Astrocyte (in vitro differentiated cells and primary cell): ENCODE data around the gene TWF2. TPM values are rescaled to one million over a fixed set of nuclear protein-coding genes. Genes with fewer than 3 reads are reported as not detected.
A peak's percentile ranks its signal among the peaks of the same experiment; 100 is the strongest.

ENCODE experiments used
- DNase-seq: peaks from one replicate; pipeline ENCODE4 v3.0.0-alpha.2; 2010; ENCODE audit warnings: low read depth
- FAIRE-seq: peaks from 2 replicates; lab custom pipeline; 2011; peaks lifted over from hg19 to GRCh38; lab: Jason Lieb, UNC
- H2AFZ ChIP-seq: 2 replicates; pipeline ENCODE4 v1.6.0; 2012; ENCODE audit warnings: low read depth, low read length, inconsistent platforms
- H3K27ac ChIP-seq: 2 replicates; pipeline ENCODE4 v1.5.1; 2011; ENCODE audit warnings: low read depth, low read length, inconsistent platforms
- H3K27me3 ChIP-seq: 2 replicates; pipeline ENCODE4 v1.6.0; 2011; ENCODE audit warnings: low read length, inconsistent platforms; ENCODE audit not compliant: insufficient read depth
- H3K36me3 ChIP-seq: 2 replicates; pipeline ENCODE4 v1.5.1; 2011; ENCODE audit warnings: low read length, inconsistent platforms; ENCODE audit not compliant: insufficient read depth
- H3K4me1 ChIP-seq: 2 replicates; pipeline ENCODE4 v1.5.1; 2011; ENCODE audit warnings: low read length, inconsistent platforms; ENCODE audit not compliant: insufficient read depth
- H3K4me2 ChIP-seq: 2 replicates; pipeline ENCODE4 v1.6.0; 2012; ENCODE audit warnings: low read length, inconsistent platforms
- H3K4me3 ChIP-seq: 2 replicates; pipeline ENCODE4 v1.5.1; 2011; ENCODE audit warnings: low read depth, mild to moderate bottlenecking, low read length, inconsistent platforms; ENCODE audit not compliant: insufficient read depth
- H3K79me2 ChIP-seq: 2 replicates; pipeline ENCODE4 v1.6.0; 2012; ENCODE audit warnings: mild to moderate bottlenecking, low read length, inconsistent platforms; ENCODE audit not compliant: insufficient read depth
- H3K9ac ChIP-seq: 2 replicates; pipeline ENCODE4 v1.6.0; 2012; ENCODE audit warnings: mild to moderate bottlenecking, low read length, inconsistent platforms
- H3K9me3 ChIP-seq: 2 replicates; pipeline ENCODE4 v1.5.1; 2012; ENCODE audit warnings: low read depth, mild to moderate bottlenecking, low read length, inconsistent platforms; ENCODE audit not compliant: insufficient read depth
- H4K20me1 ChIP-seq: 2 replicates; pipeline ENCODE4 v1.6.0; 2012; ENCODE audit warnings: low read length, inconsistent platforms; ENCODE audit not compliant: insufficient read depth
- H3K27ac Mint-ChIP-seq: one replicate; pipeline ENCODE4 v1.8.0; 2021; ENCODE audit warnings: mild to moderate bottlenecking, mixed read lengths; ENCODE audit not compliant: unreplicated experiment
- H3K27me3 Mint-ChIP-seq: one replicate; pipeline ENCODE4 v1.8.0; 2021; ENCODE audit warnings: low read depth, mixed read lengths; ENCODE audit not compliant: unreplicated experiment
- H3K36me3 Mint-ChIP-seq: one replicate; pipeline ENCODE4 v1.8.0; 2021; ENCODE audit warnings: low read depth, mixed read lengths; ENCODE audit not compliant: unreplicated experiment
- H3K4me1 Mint-ChIP-seq: one replicate; pipeline ENCODE4 v1.8.0; 2021; ENCODE audit warnings: low read depth, mixed read lengths; ENCODE audit not compliant: unreplicated experiment
- H3K4me3 Mint-ChIP-seq: one replicate; pipeline ENCODE4 v1.8.0; 2021; ENCODE audit warnings: mild to moderate bottlenecking, moderate library complexity, mixed read lengths; ENCODE audit not compliant: unreplicated experiment
- H3K9me3 Mint-ChIP-seq: one replicate; pipeline ENCODE4 v1.8.0; 2021; ENCODE audit warnings: mild to moderate bottlenecking, mixed read lengths; ENCODE audit not compliant: unreplicated experiment
- CTCF ChIP-seq: IDR thresholded peaks from 2 replicates; pipeline ENCODE4 v1.5.1; 2011; ENCODE audit warnings: low read depth, mild to moderate bottlenecking, inconsistent platforms, low read length, moderate library complexity; ENCODE audit not compliant: insufficient read depth
- EZH2 ChIP-seq: IDR thresholded peaks from 2 replicates; pipeline ENCODE4 v1.6.1; 2012; ENCODE audit warnings: mild to moderate bottlenecking, low read length, inconsistent platforms; ENCODE audit not compliant: insufficient read depth
- total RNA-seq: library from RNA; stranded (reverse); gene quantifications from 2 replicates; pipeline ENCODE4 v1.2.1, GENCODE V29; 2021

The TWF2 gene
- total RNA-seq, 1 donor from 2014 or later = 103 TPM

- H3K9ac ChIP-seq = peak overlapping the region; percentile 74
- H3K27me3 ChIP-seq = no peaks in the 10 kb centered on the region
- no peak for DNase-seq
- no peak for TF ChIP-seq EZH2
- no peak for TF ChIP-seq CTCF
- peak overlapping the region; percentile 75 for H3K27ac Mint-ChIP-seq
- no peaks in the 10 kb centered on the region for H3K9me3 ChIP-seq
- H3K79me2 ChIP-seq = peaks cover 5% of the 10 kb centered on the region
- no peak overlapping the region for H3K27ac ChIP-seq
- peak overlapping the region; percentile 77 for H3K4me3 Mint-ChIP-seq
- H3K36me3 ChIP-seq = peaks cover 13% of the 10 kb centered on the region
- FAIRE-seq = no peak
- H3K4me1 Mint-ChIP-seq = peaks cover 7% of the 10 kb centered on the region
- peaks cover 37% of the 10 kb centered on the region for H4K20me1 ChIP-seq
- H3K4me1 ChIP-seq = peaks cover 20% of the 10 kb centered on the region
- H3K9me3 Mint-ChIP-seq = peaks cover 7% of the 10 kb centered on the region
- no peaks in the 10 kb centered on the region for H3K27me3 Mint-ChIP-seq
- H3K4me2 ChIP-seq = peak overlapping the region; percentile 92
- peaks cover 20% of the 10 kb centered on the region for H3K36me3 Mint-ChIP-seq
- H3K4me3 ChIP-seq = peak overlapping the region; percentile 61
- peak overlapping the region; percentile 67 for H2AFZ ChIP-seq
These were observed 7.3 kb upstream of the TWF2 start for GRCh38 chr3:52246264-52246620.

GRCh38 chr3:52245322-52246263, 6.6 kb upstream of the TWF2 start, which contains the start of gene PPM1M:
Gene PPM1M (plus strand): TSS chr3:52245759. CDS start chr3:52245825, 66 bp downstream.
- peak within 1 kb of the TSS; percentile 72 for H2AFZ ChIP-seq
- peak within 1 kb of the TSS; percentile 14 for H3K27ac ChIP-seq
- peaks cover 24% of the 10 kb centered on the region for H3K4me1 ChIP-seq
- peaks cover 33% of the 10 kb centered on the region for H4K20me1 ChIP-seq
- Mint-ChIP-seq H3K27me3 (no peaks in the 10 kb centered on the region), H3K4me1 (peaks cover 13% of the 10 kb centered on the region), H3K9me3 (peaks cover 7% of the 10 kb centered on the region), H3K36me3 (peaks cover 20% of the 10 kb centered on the region), H3K27ac (peak within 1 kb of the TSS; percentile 75), H3K4me3 (peak within 1 kb of the TSS; percentile 77)
- H3K4me2 ChIP-seq = peak within 1 kb of the TSS; percentile 92
- peak within 1 kb of the TSS; percentile 74 for H3K9ac ChIP-seq
- H3K4me3 ChIP-seq = peak within 1 kb of the TSS; percentile 61
- peaks cover 5% of the 10 kb centered on the region for H3K79me2 ChIP-seq
- FAIRE-seq = no peak
- no peaks in the 10 kb centered on the region for H3K27me3 ChIP-seq
- no peak for TF ChIP-seq CTCF
- TF ChIP-seq EZH2 = no peak
- DNase-seq = no peak
- H3K9me3 ChIP-seq = no peaks in the 10 kb centered on the region
- peaks cover 13% of the 10 kb centered on the region for H3K36me3 ChIP-seq
